Measurements from ENCODE around the gene ABCA4. TPM values are rescaled to one million over a fixed set of nuclear protein-coding genes. Genes with fewer than 3 reads are reported as not detected.
A peak's percentile ranks its signal among the peaks of the same experiment; 100 is the strongest.

Gene ABCA4
- total and polyA plus RNA-seq, 2 experiments from 2014 or later = 0.20 to 3.7 TPM

DNA sequence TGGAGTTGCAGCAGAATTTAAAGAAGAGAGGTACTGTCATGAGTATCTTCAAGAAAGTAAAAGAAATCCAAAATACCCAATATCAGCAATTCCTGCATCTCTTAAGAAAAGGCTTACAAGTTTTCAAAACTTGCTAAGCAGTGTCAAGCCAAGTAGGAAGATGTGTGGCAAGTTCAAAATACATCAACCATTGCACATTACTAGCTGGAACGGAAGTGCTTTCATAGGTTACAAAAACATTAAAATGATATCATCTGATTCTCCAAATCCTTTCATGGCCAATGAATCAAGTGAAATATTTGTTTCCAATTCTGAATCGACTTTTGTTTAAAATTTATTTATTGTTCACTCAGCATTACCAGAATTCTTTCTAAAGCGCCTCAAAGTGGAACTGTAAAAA, 5.7 kb upstream of the ABCA4 start:
- no peak overlapping the region for H3K4me3 ChIP-seq
- 32 to 34% methylated on average over 3 of the region's 3 CpGs for WGBS, 2 experiments (ENCODE audit: low coverage in 1 of 2, low lambda C conversion rate in 2 of 2, missing lambda C conversion rate in 2 of 2)
- H3K79me2 ChIP-seq (ENCODE audit: insufficient read depth) = no peaks in the 10 kb centered on the region
- H3K9me3 ChIP-seq (ENCODE audit: low read depth) = no peaks in the 10 kb centered on the region
- no peaks in the 10 kb centered on the region for H3K27me3 ChIP-seq (replicated peaks; ENCODE audit: insufficient read depth)
- peaks cover 11% of the 10 kb centered on the region; the same call in 1 of the 2 replicates for H3K4me1 ChIP-seq (ENCODE audit: insufficient read depth)
- in situ Hi-C loops (cut with MboI) = no loop called here
- TF ChIP-seq EZH2 (IDR thresholded peaks at IDR 0.05; ENCODE audit: insufficient read depth, poor library complexity, severe bottlenecking) (no peak), EZH2phosphoT487 (IDR thresholded peaks at IDR 0.05; ENCODE audit: insufficient read depth, low read depth) (no peak)
- no peaks in the 10 kb centered on the region for H3K9me2 ChIP-seq (ENCODE audit: insufficient read depth)
- no peak overlapping the region for H2AFZ ChIP-seq
- H3K9ac ChIP-seq = no peak overlapping the region
- peak; percentile 20 for DNase-seq
- H3K36me3 ChIP-seq (ENCODE audit: low read depth) = no peaks in the 10 kb centered on the region
- no peak overlapping the region for H3K4me2 ChIP-seq (ENCODE audit: unreplicated experiment)
- no peak overlapping the region for H3K27ac ChIP-seq
- H4K20me1 ChIP-seq (ENCODE audit: insufficient read depth) = no peaks in the 10 kb centered on the region
- no peaks in the 10 kb centered on the region for H3F3A ChIP-seq (ENCODE audit: insufficient read depth)

DNA sequence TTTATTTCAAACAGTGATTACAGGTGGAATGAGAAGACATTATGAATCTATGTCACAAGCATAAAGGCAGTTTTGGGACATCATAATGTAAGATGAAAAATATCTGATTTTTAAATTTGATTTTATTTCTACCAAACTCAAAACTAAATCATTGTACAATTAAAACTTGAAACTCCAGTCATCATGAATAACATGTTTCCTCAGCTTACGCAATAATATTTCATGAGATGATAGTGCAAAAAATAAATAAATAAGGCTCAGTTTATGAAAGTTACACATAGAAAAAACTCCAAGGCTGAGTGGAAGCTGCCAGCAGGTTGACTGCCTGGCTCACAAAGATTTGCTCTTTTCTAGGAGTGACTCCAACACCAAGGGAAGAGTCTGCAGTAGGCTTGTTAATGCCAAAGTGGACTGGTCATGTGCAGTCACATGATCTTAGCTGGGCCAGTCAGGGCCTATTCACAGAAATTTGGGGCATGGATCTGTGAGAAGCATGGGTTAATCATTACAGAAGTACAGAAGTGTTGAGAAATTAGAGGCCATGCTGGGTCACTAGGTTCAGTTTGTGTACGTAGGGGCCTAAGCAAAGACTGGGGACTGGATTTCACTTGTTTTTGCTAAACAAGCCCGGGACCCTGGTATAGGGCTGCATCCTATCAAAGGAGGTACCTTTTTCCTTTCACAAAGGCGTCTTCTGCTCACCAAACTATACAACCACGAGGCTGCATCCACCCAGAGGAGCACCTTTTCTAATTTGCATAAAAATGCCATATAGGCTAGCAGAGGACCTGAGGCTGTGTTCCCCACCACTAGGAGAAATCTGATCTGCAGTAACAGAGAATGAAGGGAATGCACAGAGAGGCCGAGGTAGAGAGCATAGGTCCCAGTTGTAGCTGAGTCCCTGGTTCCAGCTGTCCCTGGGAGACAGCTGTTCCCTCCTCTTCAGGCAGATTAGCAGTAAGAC, 4.9 kb upstream of the ABCA4 start:
- DNase-seq = no peak
- Histone ChIP-seq H3K4me2 (ENCODE audit: unreplicated experiment) (no peak overlapping the region), H3K4me3 (no peak overlapping the region), H3K27ac (no peak overlapping the region), H3K9me3 (ENCODE audit: low read depth) (no peaks in the 10 kb centered on the region), H3K9ac (no peak overlapping the region), H3K9me2 (ENCODE audit: insufficient read depth) (no peaks in the 10 kb centered on the region), H3F3A (ENCODE audit: insufficient read depth) (no peaks in the 10 kb centered on the region), H3K4me1 (ENCODE audit: insufficient read depth) (peaks cover 7% of the 10 kb centered on the region; the same call in 1 of the 2 replicates), H2AFZ (no peak overlapping the region), H3K27me3 (replicated peaks; ENCODE audit: insufficient read depth) (no peaks in the 10 kb centered on the region), H4K20me1 (ENCODE audit: insufficient read depth) (no peaks in the 10 kb centered on the region), H3K36me3 (ENCODE audit: low read depth) (no peaks in the 10 kb centered on the region), H3K79me2 (ENCODE audit: insufficient read depth) (no peaks in the 10 kb centered on the region)
- 62 to 64% methylated on average over 6 of the region's 6 CpGs for WGBS, 2 experiments (ENCODE audit: low coverage in 1 of 2, low lambda C conversion rate in 2 of 2, missing lambda C conversion rate in 2 of 2)
- TF ChIP-seq EZH2phosphoT487 (IDR thresholded peaks at IDR 0.05; ENCODE audit: insufficient read depth, low read depth) (no peak), EZH2 (IDR thresholded peaks at IDR 0.05; ENCODE audit: insufficient read depth, poor library complexity, severe bottlenecking) (no peak)
- in situ Hi-C loops (cut with MboI) = no loop called here

DNA sequence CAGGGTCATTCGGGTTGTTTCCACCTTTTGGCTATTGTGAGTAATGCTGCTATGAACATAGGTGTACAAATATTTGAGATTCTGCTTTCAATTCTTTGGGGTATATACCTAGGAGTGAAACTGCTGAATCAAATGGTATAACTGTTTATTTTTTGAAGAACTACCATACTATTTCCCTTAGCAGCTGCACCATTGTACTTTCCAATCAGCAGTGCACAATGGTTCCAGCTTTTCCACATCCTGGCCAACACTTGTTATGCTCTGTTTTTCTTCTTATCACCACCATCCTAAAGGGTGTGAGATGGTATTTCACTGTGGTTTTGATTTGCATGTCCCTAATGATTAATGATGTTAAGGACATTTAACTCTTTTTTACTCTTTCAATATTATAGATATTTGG, 3.6 kb upstream of the ABCA4 start:
- Histone ChIP-seq H3K9ac (no peak overlapping the region), H3K4me2 (ENCODE audit: unreplicated experiment) (no peak overlapping the region), H3K36me3 (ENCODE audit: low read depth) (no peaks in the 10 kb centered on the region), H3K27me3 (replicated peaks; ENCODE audit: insufficient read depth) (no peaks in the 10 kb centered on the region), H3K27ac (no peak overlapping the region), H3K4me1 (ENCODE audit: insufficient read depth) (peaks cover 7% of the 10 kb centered on the region; the same call in 1 of the 2 replicates), H4K20me1 (ENCODE audit: insufficient read depth) (no peaks in the 10 kb centered on the region), H3K9me2 (ENCODE audit: insufficient read depth) (no peaks in the 10 kb centered on the region), H2AFZ (no peak overlapping the region), H3K4me3 (no peak overlapping the region), H3K9me3 (ENCODE audit: low read depth) (no peaks in the 10 kb centered on the region), H3K79me2 (ENCODE audit: insufficient read depth) (no peaks in the 10 kb centered on the region), H3F3A (ENCODE audit: insufficient read depth) (no peaks in the 10 kb centered on the region)
- in situ Hi-C loops (cut with MboI) = no loop called here
- no peak for DNase-seq
- TF ChIP-seq EZH2 (IDR thresholded peaks at IDR 0.05; ENCODE audit: insufficient read depth, poor library complexity, severe bottlenecking) = no peak
- no peak for TF ChIP-seq EZH2phosphoT487 (IDR thresholded peaks at IDR 0.05; ENCODE audit: insufficient read depth, low read depth)
- 91 to 100% methylated on average over 1 of the region's 1 CpG for WGBS, 2 experiments (ENCODE audit: low coverage in 1 of 2, low lambda C conversion rate in 2 of 2, missing lambda C conversion rate in 2 of 2)

DNA sequence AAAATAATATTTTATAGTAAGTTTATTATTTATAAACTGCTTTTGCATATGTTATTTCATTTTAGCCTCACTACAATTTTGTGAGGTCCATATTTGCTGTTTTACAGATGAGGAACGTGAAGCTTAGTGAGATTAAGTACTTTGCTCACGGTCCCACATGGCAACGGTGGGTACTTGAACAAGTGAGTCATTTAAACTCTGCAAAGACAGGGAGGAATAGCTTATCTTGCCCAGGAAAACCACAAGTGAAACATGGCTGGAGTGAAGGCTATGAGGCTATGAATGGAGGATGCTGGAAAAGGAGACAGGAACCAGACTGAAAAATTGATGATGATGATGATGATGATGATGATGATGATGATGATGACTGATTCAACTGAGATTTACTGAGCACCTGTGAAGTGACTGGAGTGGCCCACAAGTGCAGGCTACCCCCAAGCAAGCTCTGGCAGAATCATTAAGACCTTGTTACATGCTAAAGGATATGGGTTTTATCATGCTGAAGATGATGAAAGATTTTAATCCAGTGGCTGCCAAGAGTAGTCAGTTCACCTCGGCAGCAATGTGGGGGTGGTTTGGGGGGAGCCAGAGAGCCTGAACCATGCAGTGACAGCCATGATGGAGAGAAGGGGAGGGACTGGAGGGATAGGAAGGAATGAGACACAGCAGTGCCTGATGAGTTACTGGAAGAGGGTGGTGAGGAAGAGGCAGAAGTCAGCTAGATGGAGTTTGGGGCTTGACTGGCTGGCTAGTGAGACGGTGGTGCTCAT, 1.4 kb upstream of the ABCA4 start:
- Histone ChIP-seq H3K9me2 (ENCODE audit: insufficient read depth) (no peaks in the 10 kb centered on the region), H3F3A (ENCODE audit: insufficient read depth) (no peaks in the 10 kb centered on the region), H3K79me2 (ENCODE audit: insufficient read depth) (no peaks in the 10 kb centered on the region), H4K20me1 (ENCODE audit: insufficient read depth) (no peaks in the 10 kb centered on the region), H3K4me2 (ENCODE audit: unreplicated experiment) (no peak overlapping the region), H3K27ac (no peak overlapping the region), H3K36me3 (ENCODE audit: low read depth) (no peaks in the 10 kb centered on the region), H2AFZ (no peak overlapping the region), H3K4me3 (no peak overlapping the region), H3K9ac (no peak overlapping the region), H3K9me3 (ENCODE audit: low read depth) (no peaks in the 10 kb centered on the region), H3K27me3 (replicated peaks; ENCODE audit: insufficient read depth) (no peaks in the 10 kb centered on the region), H3K4me1 (ENCODE audit: insufficient read depth) (peaks cover 7% of the 10 kb centered on the region; the same call in 1 of the 2 replicates)
- TF ChIP-seq EZH2phosphoT487 (IDR thresholded peaks at IDR 0.05; ENCODE audit: insufficient read depth, low read depth) = no peak
- TF ChIP-seq EZH2 (IDR thresholded peaks at IDR 0.05; ENCODE audit: insufficient read depth, poor library complexity, severe bottlenecking) = no peak
- in situ Hi-C loops (cut with MboI) = no loop called here
- DNase-seq = peak; percentile 37
- 68 to 73% methylated on average over 5 of the region's 5 CpGs for WGBS, 2 experiments (ENCODE audit: low coverage in 1 of 2, low lambda C conversion rate in 2 of 2, missing lambda C conversion rate in 2 of 2)
